ENCODE measurements around the gene CACNA2D2. TPM values are rescaled to one million over a fixed set of nuclear protein-coding genes. Genes with fewer than 3 reads are reported as not detected.
A peak's percentile ranks its signal among the peaks of the same experiment; 100 is the strongest.
"Not testable (repeated sequence)": the region's sequence is repeated elsewhere in the genome, so short reads cannot be mapped to it uniquely, and the experiment has no call there.

The CACNA2D2 gene
- total RNA-seq, 1 donor from 2014 or later = under 0.01 TPM

- no peak for DNase-seq (ENCODE audit: low read depth in 2 of 2)
Observed at GRCh38 chr3:50530001-50530970, 26.9 kb upstream of the CACNA2D2 start.

- peak in 1 of 2 donors; percentile 41 for DNase-seq (ENCODE audit: low read depth in 2 of 2)
Observed at GRCh38 chr3:50525987-50526386, 22.6 kb upstream of the CACNA2D2 start.

GRCh38 chr3:50525191-50525910, 21.9 kb upstream of the CACNA2D2 start:
- DNase-seq (ENCODE audit: low read depth in 2 of 2) = no peak

GRCh38 chr3:50524746-50525145, 21.3 kb upstream of the CACNA2D2 start:
- no peak for DNase-seq (ENCODE audit: low read depth in 2 of 2)

- DNase-seq (ENCODE audit: low read depth in 2 of 2) = no peak
Observed at GRCh38 chr3:50523279-50523811, 19.9 kb upstream of the CACNA2D2 start.

GRCh38 chr3:50521572-50521971, 18.1 kb upstream of the CACNA2D2 start:
- DNase-seq (ENCODE audit: low read depth in 2 of 2) = no peak

GRCh38 chr3:50520849-50521248, 17.4 kb upstream of the CACNA2D2 start:
- DNase-seq (ENCODE audit: low read depth in 2 of 2) = no peak

GRCh38 chr3:50519471-50520089, 16.1 kb upstream of the CACNA2D2 start:
- DNase-seq (ENCODE audit: low read depth in 2 of 2) = peak; percentile 14 to 45

GRCh38 chr3:50518436-50518835, 15.0 kb upstream of the CACNA2D2 start:
- DNase-seq (ENCODE audit: low read depth in 2 of 2) = no peak

GRCh38 chr3:50517721-50518206, 14.3 kb upstream of the CACNA2D2 start:
- DNase-seq (ENCODE audit: low read depth in 2 of 2) = no peak

- no peak for DNase-seq (ENCODE audit: low read depth in 2 of 2)
Observed at GRCh38 chr3:50516440-50516871, 13.0 kb upstream of the CACNA2D2 start.

GRCh38 chr3:50515565-50516439, 12.4 kb upstream of the CACNA2D2 start:
- DNase-seq (ENCODE audit: low read depth in 2 of 2) = peak in 1 of 2 donors; percentile 25

GRCh38 chr3:50512908-50513307, 9.5 kb upstream of the CACNA2D2 start:
- DNase-seq (ENCODE audit: low read depth in 2 of 2) = not testable (repeated sequence)

- no peak for DNase-seq (ENCODE audit: low read depth in 2 of 2)
Observed at GRCh38 chr3:50512131-50512530, 8.7 kb upstream of the CACNA2D2 start.

GRCh38 chr3:50510325-50510724, 6.9 kb upstream of the CACNA2D2 start:
- DNase-seq (ENCODE audit: low read depth in 2 of 2) = no peak

GRCh38 chr3:50509715-50510114, 6.3 kb upstream of the CACNA2D2 start:
- no peak for DNase-seq (ENCODE audit: low read depth in 2 of 2)

GRCh38 chr3:50508821-50509220, 5.4 kb upstream of the CACNA2D2 start:
- no peak for DNase-seq (ENCODE audit: low read depth in 2 of 2)

- DNase-seq (ENCODE audit: low read depth in 2 of 2) = no peak
Observed at GRCh38 chr3:50506169-50506568, 2.7 kb upstream of the CACNA2D2 start.

GRCh38 chr3:50504681-50505080, 1.2 kb upstream of the CACNA2D2 start:
- DNase-seq (ENCODE audit: low read depth in 2 of 2) = no peak

GRCh38 chr3:50502584-50503423, 630 bp downstream of the CACNA2D2 start:
- no peak for DNase-seq (ENCODE audit: low read depth in 2 of 2)
